NCI-H2081 treated with DMSO at 0.1 percent for 48 hours (cell line): ENCODE results near the gene AOC1.
"Not testable (repeated sequence)": the region's sequence is repeated elsewhere in the genome, so short reads cannot be mapped to it uniquely, and the experiment has no call there.

Experiments used
- DNase-seq: peaks from one replicate; lab custom pipeline; 2025; lab: John Stamatoyannopoulos, UW

The AOC1 gene

DNA sequence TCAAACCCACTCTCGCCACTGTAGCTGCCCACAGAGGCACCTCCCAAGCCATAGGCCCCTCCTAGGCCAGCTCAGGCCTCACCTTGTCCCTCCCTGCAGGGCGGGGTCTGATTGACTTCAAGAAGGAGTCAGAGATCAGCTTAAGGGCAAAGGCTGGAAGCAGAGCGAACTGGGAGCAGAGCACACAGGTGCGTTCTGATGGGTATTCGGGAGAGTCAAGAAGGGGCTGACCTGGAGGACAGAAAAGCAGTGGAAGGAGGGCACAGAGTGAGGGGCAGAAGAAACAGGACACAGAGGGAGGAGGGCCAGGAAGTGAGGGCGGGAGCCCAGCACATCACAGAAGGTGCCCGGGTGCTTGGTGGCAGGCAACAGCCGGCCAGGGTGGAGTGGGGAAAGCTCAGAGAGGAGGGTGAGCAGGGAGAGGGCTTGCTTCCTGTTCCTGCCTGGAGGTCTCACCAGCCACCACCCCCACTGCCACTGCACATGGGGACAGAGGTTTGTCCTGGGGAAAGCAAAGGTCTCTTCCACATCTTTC, at the start of gene AOC1:
Gene AOC1 (plus strand): TSS at position 147 of the 535 bp plus-strand sequence. CDS start 3,954 bp downstream, outside the sequence.
- DNase-seq = no peak

- DNase-seq = no peak
These were observed 49.0 kb upstream of the AOC1 start for GRCh38 chr7:150803161-150803860.

- DNase-seq = no peak
These were observed 47.5 kb upstream of the AOC1 start for GRCh38 chr7:150804802-150805201.

DNA sequence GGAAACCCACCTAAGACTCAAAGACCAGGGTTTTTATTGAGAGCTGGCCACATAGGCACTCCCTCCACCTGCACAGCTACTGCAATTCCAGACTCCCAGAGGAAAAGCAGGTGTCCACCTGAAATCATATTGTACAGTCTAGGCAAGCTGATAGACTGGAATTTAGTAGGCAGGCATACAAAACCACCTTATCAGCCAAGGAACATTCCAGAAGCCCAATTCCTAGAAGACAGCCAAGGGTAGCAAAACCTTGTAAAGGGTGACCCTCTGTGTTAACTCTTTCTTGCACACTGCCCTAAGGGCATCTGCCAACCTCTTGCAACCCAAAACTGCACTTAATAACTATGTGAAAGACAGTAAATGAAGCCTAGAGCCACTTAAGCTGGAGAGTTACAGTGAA, 46.5 kb upstream of the AOC1 start:
- no peak for DNase-seq

- no peak for DNase-seq
These were observed 45.9 kb upstream of the AOC1 start for GRCh38 chr7:150806454-150806853.

GRCh38 chr7:150806863-150807262, 45.5 kb upstream of the AOC1 start:
- no peak for DNase-seq

- DNase-seq = not testable (repeated sequence)
These were observed 44.5 kb upstream of the AOC1 start for GRCh38 chr7:150807616-150808438.

- no peak for DNase-seq
These were observed 37.9 kb upstream of the AOC1 start for GRCh38 chr7:150814328-150815001.

DNA sequence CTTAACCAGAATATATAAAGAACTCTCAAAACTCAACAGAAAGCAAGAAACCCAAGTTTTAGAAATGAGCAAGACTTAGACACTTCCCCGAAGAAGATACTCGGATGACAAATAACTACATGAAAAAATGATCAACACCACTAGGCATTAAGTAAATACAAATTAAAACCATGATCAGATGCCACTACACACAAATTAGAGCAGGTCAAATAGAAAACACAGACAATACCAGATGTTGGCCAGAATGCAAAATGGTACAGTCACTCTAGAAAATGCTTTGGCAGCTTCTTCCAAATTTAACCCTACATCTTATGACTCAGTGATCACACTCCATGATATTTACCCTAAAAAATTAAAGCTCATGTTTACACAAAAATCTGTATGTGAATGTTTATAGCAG, 33.3 kb upstream of the AOC1 start:
- DNase-seq = no peak

GRCh38 chr7:150820148-150820547, 32.2 kb upstream of the AOC1 start:
- DNase-seq = no peak

DNA sequence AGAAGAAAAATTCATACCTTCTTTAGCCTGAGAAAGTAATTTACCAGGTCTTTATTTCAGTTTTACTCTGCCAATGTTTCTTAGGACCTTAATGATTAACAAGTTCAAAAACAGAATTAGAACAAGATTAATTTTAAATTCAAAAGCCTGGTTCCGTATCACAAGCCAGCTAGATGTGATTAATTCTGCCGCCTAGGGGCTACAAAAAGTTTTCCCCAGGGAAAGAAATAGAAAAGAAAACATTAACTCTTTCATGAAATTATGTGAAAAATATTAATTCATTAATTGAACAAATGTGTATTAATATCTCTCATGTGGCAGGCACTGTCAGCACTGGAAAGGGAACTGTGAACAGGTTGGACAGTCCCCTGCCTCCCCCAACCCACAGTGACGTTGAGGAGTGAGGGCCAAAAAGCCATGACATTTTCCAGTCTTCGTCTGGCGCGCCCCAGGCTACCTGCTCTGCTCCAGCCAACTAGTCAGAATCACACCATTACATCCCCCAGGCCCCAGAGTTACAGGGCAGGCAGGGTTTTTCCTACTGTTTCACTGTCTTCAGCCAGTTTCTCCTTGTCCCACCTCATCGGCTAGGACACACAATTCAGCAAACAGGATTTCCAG, 31.6 kb upstream of the AOC1 start:
- no peak for DNase-seq

DNA sequence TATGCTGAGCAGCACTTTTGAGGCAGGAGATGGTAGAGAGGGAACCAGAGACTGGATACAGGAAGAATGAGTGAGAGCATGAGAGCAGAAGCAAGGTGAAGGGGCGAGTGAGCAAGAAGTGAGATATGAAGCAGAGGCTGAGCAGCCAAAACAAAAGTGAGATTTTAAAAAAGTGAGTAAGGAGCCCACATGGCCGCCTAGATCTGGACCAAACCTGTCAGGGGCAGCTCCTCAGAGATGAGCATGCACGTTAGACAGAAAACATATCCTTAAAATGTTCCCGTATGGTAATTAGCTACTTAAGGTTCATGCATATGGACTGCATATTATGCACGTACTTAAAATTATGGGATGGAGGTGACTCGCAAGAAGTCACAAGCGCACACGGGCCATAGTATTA, 29.3 kb upstream of the AOC1 start:
- DNase-seq = no peak

DNA sequence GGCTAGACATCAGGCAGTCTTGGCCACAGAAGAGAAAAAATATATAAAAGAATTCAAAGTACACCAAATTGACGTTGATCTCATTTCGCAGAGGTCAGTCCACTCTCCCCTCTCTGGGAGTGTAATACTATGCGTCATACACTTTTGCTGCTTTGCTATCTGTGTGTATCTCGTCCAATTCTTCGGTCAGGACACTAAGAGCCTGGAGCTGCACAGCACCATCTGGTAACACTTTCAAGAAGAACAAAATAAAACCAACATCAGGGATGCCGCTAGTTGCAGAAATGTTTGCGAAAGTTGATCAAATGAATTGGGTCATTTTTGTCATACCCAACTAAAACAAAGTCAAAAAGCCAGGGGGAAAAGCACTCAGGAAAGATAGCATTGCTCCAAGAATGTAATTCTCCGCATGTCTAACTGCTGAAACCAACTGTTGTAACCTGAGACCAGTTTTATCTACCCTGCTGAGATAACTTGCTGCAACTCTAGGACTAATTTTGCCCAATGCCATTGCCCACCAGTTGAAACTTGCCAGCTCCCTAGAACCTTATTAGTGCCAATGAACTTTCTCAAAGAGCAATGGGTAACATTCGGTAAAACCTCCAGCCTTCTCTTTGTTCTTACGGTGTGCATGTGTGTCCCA, 28.7 kb upstream of the AOC1 start:
- no peak for DNase-seq

- no peak for DNase-seq
These were observed 27.7 kb upstream of the AOC1 start for GRCh38 chr7:150824379-150825177.

DNA sequence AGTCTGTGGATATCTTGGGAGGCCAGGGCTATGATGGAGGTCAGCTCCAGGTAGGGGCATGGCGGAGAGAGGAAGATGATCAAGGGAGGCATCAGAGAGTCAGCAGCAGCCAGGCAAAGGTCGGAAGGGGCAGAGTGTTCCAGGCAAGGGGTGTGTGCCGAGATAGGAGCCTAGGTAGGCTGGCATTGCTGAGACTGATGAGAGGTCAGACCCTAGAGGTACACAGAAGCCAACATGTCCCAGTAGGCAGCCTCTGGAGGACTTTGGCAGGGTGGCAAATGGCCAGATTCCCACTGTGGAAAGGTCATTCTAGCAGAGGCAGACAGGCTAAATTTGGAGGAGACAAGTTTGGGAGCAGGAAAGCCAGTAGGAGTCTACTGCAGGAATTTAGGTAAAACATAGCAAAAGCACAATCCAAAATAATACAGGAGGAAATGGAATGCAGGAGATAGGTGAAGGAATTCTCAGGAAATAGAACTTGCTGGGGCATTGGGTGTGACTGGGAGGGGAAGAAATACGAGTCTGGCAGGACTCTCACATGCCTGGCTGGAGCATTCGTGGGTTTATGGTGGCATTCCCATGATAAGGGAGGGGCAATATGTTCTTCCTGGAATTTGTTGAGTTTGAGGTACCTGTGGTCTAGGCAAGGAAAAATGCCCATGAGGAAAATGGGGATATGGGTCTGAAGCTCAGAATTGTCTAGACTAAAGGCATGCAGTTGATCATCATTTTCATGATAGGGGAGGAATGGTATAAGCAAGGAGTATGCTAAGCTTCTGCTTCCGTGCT, 26.1 kb upstream of the AOC1 start:
- no peak for DNase-seq

DNA sequence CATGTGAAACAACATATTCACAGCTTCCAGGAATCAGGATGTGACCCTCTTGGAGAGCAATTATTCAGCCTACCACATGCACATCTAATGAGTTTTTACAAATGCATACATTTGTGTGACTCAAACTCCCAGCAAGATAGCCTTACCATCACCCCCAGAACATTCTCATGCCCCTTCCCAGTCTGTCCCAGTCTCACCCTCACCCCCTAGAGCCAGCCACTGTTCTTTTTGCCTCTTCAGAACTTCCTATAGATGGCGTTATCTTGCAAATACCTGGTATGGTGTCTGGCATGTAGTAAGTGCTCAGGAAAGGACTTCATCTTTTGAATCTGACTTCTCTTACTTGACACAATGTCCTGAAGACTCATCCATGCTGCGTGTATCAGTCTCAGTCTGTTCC, 23.9 kb upstream of the AOC1 start:
- no peak for DNase-seq

- no peak for DNase-seq
These were observed 22.9 kb upstream of the AOC1 start for GRCh38 chr7:150829426-150829825.

DNA sequence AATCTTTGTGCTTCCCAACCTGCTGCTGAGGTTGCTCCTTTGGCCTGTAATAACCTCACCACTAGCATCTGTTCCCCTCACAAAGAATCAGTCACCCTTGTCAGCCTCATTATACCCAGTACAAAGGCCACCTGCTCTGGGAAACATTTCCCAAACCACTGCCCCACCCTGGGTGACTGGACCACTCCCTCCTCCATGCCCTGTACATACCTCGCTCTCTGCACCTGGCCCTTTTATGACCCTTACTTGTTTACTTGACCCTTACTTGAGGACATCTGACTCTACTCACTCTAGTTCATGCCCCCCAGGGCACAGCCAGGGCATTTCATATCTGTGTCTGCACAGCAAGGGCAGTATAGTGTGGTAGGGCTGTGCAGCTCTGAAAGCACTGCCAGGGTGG, 21.4 kb upstream of the AOC1 start:
- DNase-seq = no peak

GRCh38 chr7:150831851-150832250, 20.5 kb upstream of the AOC1 start:
- no peak for DNase-seq

DNA sequence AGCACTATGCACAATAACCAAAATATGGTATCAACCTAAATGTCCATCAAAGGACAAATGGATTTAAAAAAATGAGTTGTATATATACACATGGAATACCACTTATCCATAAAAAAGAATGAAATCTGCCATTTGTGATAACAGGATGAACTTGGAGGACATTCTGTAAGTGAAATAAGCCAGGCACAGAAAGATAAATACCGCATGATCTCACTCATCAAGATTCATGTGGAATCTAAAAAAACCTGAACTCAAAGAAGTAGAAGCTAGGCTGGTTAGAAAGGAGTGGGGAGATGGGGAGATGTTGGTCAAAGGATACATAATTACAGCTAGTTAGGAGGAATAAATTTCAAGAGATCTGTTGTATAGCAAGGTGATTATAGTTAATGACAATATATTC, 17.3 kb upstream of the AOC1 start:
- DNase-seq = no peak
